HepG2 (cell line): Measurements from ENCODE around the gene MTHFD2L. TPM values are rescaled to one million over a fixed set of nuclear protein-coding genes. Genes with fewer than 3 reads are reported as not detected.

Source experiments
- ATF1 ChIP-seq: IDR thresholded peaks from 2 replicates; pipeline ENCODE4 v1.6.1; 2016; ENCODE audit warnings: mild to moderate bottlenecking, control low read depth
- DNMT3B ChIP-seq: conservative IDR thresholded peaks from 2 replicates; pipeline ENCODE4 v1.6.1; 2016; ENCODE audit warnings: missing biosample characterization, control low read depth
- GFI1 ChIP-seq: sonication (generic); formaldehyde crosslinking; IDR thresholded peaks from 2 replicates; pipeline ENCODE4 v1.5.0; 2020; ENCODE audit warnings: missing genetic modification reagents, mild to moderate bottlenecking, borderline replicate concordance
- GLI4 ChIP-seq: sonication (generic); formaldehyde crosslinking; IDR thresholded peaks from 2 replicates; pipeline ENCODE4 v1.5.1; 2020; ENCODE audit warnings: missing genetic modification reagents, mild to moderate bottlenecking, moderate library complexity, borderline replicate concordance
- HOXA9 ChIP-seq: sonication (generic); formaldehyde crosslinking; IDR thresholded peaks from 2 replicates; pipeline ENCODE4 v1.8.1; 2022; ENCODE audit warnings: missing genetic modification reagents, mild to moderate bottlenecking, moderate library complexity, borderline replicate concordance
- KLF13 ChIP-seq: sonication (generic); formaldehyde crosslinking; IDR thresholded peaks from 2 replicates; pipeline ENCODE4 v1.4.0; 2020; ENCODE audit warnings: mild to moderate bottlenecking, missing genetic modification reagents
- MNT ChIP-seq: fragments of 450-650 bp; IDR thresholded peaks from 2 replicates; pipeline ENCODE4 v1.6.1; 2016
- MYC ChIP-seq: sonication (generic); formaldehyde crosslinking; IDR thresholded peaks from 2 replicates; pipeline ENCODE4 v1.9.0; 2021; ENCODE audit warnings: missing genetic modification reagents, borderline replicate concordance
- MYNN ChIP-seq: sonication (generic); formaldehyde crosslinking; IDR thresholded peaks from 2 replicates; pipeline ENCODE4 v1.4.0; 2020; ENCODE audit warnings: mild to moderate bottlenecking, low read depth, missing genetic modification reagents
- NFKB2 ChIP-seq: sonication (generic); formaldehyde crosslinking; IDR thresholded peaks from 2 replicates; pipeline ENCODE4 v1.4.0; 2020; ENCODE audit warnings: missing genetic modification reagents, borderline replicate concordance
- REL ChIP-seq: sonication (generic); formaldehyde crosslinking; conservative IDR thresholded peaks from 2 replicates; pipeline ENCODE4 v1.8.0; 2022; ENCODE audit warnings: mild to moderate bottlenecking, missing genetic modification reagents, moderate library complexity
- RXRA ChIP-seq: sonication (generic); formaldehyde crosslinking; IDR thresholded peaks from 2 replicates; pipeline ENCODE4 v1.5.1; 2020; ENCODE audit warnings: missing genetic modification reagents
- ZIK1 ChIP-seq: sonication (generic); formaldehyde crosslinking; IDR thresholded peaks from 2 replicates; pipeline ENCODE4 v1.5.0; 2020; ENCODE audit warnings: mild to moderate bottlenecking, low read depth, missing genetic modification reagents, borderline replicate concordance
- ZNF354B ChIP-seq: sonication (generic); formaldehyde crosslinking; IDR thresholded peaks from 2 replicates; pipeline ENCODE4 v1.8.0; 2022; ENCODE audit warnings: mild to moderate bottlenecking, missing genetic modification reagents
- ZNF672 ChIP-seq: sonication (generic); formaldehyde crosslinking; IDR thresholded peaks from 2 replicates; pipeline ENCODE4 v1.8.1; 2022; ENCODE audit warnings: missing genetic modification reagents
- ZNF724P ChIP-seq: sonication (generic); formaldehyde crosslinking; IDR thresholded peaks from 2 replicates; pipeline ENCODE4 v1.8.0; 2022; ENCODE audit warnings: missing genetic modification reagents, borderline replicate concordance
- polyA plus RNA-seq, 8 experiments: library from polyadenylated mRNA; depleted of rRNA in 3 of 8; stranded (reverse) in 7 of 8; unstranded in 1 of 8; fragments of >200 nt; fragmentation: Illumina TruSeq in 4 of 8; extraction: Trizol in 4 of 8; gene quantifications; 2 replicates each; pipeline versions ENCODE4 v1.2.1 to v1.2.3, GENCODE V29; 2011 to 2016; ENCODE audit warnings: low read depth in 4 of 8, missing spikeins in 1 of 8, mixed read lengths in 1 of 8; ENCODE audit not compliant: insufficient read depth in 1 of 8
- total RNA-seq, 5 experiments: library from RNA; depleted of rRNA; stranded (reverse); fragments of >200 nt; fragmentation: Illumina TruSeq; extraction: Trizol; gene quantifications; 2 replicates each; pipeline ENCODE4 v1.2.3, GENCODE V29; 2016; ENCODE audit warnings: low read depth in 1 of 5
- TF ChIP-seq, protein P1 (sequence below): sonication (generic); formaldehyde crosslinking; IDR thresholded peaks from 2 replicates; pipeline ENCODE4 v1.4.0; 2020; ENCODE audit warnings: missing genetic modification reagents
- TF ChIP-seq, protein P2 (sequence below): sonication (generic); formaldehyde crosslinking; IDR thresholded peaks from 2 replicates; pipeline ENCODE4 v1.4.0; 2020; ENCODE audit warnings: mild to moderate bottlenecking, low read depth, missing genetic modification reagents

The MTHFD2L gene
- total and polyA plus RNA-seq, 2 of the 13 experiments (the other 11 are each of a cell fraction or from before 2014, with no cell fraction given): 10.5 to 14.9 TPM

DNA sequence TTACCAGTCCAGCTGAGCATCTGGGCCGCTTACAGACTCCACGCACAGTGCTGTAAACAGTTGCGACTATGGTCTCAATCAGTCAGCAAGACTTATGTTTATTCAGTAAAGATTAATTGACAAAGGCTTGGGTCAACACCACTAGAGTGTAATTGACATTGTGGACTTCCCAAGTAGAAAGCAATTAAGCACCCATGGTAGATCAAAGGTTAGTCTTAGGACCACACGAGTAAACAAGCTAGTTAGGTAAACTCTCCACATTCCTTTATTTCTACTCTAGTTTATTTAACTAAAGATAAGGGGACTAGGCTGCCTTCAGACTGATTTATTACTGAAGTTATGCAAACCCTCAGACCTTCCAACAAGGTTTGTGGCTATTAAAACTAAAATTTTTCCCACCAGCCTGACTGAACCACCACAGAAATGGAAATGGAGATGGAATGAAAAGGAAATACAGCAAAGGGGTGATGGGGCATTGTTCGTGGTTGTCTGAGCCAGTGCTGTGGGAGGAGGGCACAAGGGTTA is 44.2 kb downstream of the MTHFD2L start (continued):
- TF ChIP-seq, protein P1, sequence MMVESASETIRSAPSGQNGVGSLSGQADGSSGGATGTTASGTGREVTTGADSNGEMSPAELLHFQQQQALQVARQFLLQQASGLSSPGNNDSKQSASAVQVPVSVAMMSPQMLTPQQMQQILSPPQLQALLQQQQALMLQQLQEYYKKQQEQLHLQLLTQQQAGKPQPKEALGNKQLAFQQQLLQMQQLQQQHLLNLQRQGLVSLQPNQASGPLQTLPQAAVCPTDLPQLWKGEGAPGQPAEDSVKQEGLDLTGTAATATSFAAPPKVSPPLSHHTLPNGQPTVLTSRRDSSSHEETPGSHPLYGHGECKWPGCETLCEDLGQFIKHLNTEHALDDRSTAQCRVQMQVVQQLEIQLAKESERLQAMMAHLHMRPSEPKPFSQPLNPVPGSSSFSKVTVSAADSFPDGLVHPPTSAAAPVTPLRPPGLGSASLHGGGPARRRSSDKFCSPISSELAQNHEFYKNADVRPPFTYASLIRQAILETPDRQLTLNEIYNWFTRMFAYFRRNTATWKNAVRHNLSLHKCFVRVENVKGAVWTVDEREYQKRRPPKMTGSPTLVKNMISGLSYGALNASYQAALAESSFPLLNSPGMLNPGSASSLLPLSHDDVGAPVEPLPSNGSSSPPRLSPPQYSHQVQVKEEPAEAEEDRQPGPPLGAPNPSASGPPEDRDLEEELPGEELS (CRISPR knock-in tag): peak; percentile 99
- TF ChIP-seq ZNF672 (CRISPR knock-in tag): no peak
- TF ChIP-seq REL (CRISPR knock-in tag): 0 out of 2 replicates have a peak, but pooled peaks have one; percentile 49
- TF ChIP-seq ZNF354B (CRISPR knock-in tag): no peak
- no peak for TF ChIP-seq MYC (CRISPR knock-in tag)
- TF ChIP-seq RXRA (CRISPR knock-in tag): no peak; the same call in 1 of the 2 replicates
- TF ChIP-seq NFKB2 (CRISPR knock-in tag): no peak
- no peak for TF ChIP-seq ATF1
- TF ChIP-seq DNMT3B: peak; percentile 89
- 0 out of 2 replicates have a peak, but pooled peaks have one; percentile 14 for TF ChIP-seq MNT
- no peak for TF ChIP-seq ZIK1 (CRISPR knock-in tag)
- no peak for TF ChIP-seq GLI4 (CRISPR knock-in tag)
- TF ChIP-seq HOXA9 (CRISPR knock-in tag): peak; percentile 98
- no peak for TF ChIP-seq MYNN (CRISPR knock-in tag)
- no peak for TF ChIP-seq KLF13 (CRISPR knock-in tag)
- TF ChIP-seq, protein P2, sequence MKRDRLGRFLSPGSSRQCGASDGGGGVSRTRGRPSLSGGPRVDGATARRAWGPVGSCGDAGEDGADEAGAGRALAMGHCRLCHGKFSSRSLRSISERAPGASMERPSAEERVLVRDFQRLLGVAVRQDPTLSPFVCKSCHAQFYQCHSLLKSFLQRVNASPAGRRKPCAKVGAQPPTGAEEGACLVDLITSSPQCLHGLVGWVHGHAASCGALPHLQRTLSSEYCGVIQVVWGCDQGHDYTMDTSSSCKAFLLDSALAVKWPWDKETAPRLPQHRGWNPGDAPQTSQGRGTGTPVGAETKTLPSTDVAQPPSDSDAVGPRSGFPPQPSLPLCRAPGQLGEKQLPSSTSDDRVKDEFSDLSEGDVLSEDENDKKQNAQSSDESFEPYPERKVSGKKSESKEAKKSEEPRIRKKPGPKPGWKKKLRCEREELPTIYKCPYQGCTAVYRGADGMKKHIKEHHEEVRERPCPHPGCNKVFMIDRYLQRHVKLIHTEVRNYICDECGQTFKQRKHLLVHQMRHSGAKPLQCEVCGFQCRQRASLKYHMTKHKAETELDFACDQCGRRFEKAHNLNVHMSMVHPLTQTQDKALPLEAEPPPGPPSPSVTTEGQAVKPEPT (CRISPR knock-in tag): no peak
- 0 out of 2 replicates have a peak, but pooled peaks have one; percentile 35 for TF ChIP-seq ZNF724P (CRISPR knock-in tag)
- TF ChIP-seq GFI1 (CRISPR knock-in tag): peak; percentile 99
